ENCODE measurements around the gene SLC4A8.
"Not testable (repeated sequence)": the region's sequence is repeated elsewhere in the genome, so short reads cannot be mapped to it uniquely, and the experiment has no call there.

GRCh38 chr12:51454016-51454415 lies 29.4 kb downstream of the SLC4A8 start:
- TF ChIP-seq CTCF (optimal IDR thresholded peaks at IDR 0.05 in 1 of 3, IDR thresholded peaks at IDR 0.05 in 1 of 3, conservative IDR thresholded peaks at IDR 0.05 in 1 of 3; ENCODE audit: extremely low read depth in 1 of 3, insufficient read depth in 2 of 3, low read length in 3 of 3); EZH2 (IDR thresholded peaks at IDR 0.05; ENCODE audit: low read length): not testable (repeated sequence)
